Kidney epithelial cell (primary cell): ENCODE results near the gene ZDHHC4. TPM values are rescaled to one million over a fixed set of nuclear protein-coding genes. Genes with fewer than 3 reads are reported as not detected.
"Not testable (repeated sequence)": the region's sequence is repeated elsewhere in the genome, so short reads cannot be mapped to it uniquely, and the experiment has no call there.

ENCODE experiments used
- DNase-seq: peaks from one replicate; pipeline ENCODE4 v3.0.0-alpha.2; 2010; ENCODE audit warnings: low read depth
- H3K27me3 ChIP-seq: 2 replicates; pipeline ENCODE4 v1.6.0; 2011; ENCODE audit warnings: low read length; ENCODE audit not compliant: control insufficient read depth, insufficient read depth
- H3K36me3 ChIP-seq: 2 replicates; pipeline ENCODE4 v1.5.1; 2011; ENCODE audit warnings: low read length; ENCODE audit not compliant: control insufficient read depth, insufficient read depth
- H3K4me3 ChIP-seq: 2 replicates; pipeline ENCODE4 v1.5.1; 2011; ENCODE audit warnings: low read depth, mild to moderate bottlenecking, control low read depth, low read length
- total RNA-seq: library from RNA; depleted of rRNA; stranded (reverse); fragments of >200 nt; gene quantifications from 2 replicates; pipeline ENCODE4 v1.2.3, GENCODE V29; 2015
- TF ChIP-seq, protein P1 (sequence below): IDR thresholded peaks from 2 replicates; pipeline ENCODE4 v1.5.1; 2011; ENCODE audit warnings: mild to moderate bottlenecking, moderate library complexity, low read length, control low read depth, inconsistent platforms; ENCODE audit not compliant: insufficient read depth, poor library complexity, severe bottlenecking

The ZDHHC4 gene
- total RNA-seq, 1 donor from 2014 or later, result 53.5 TPM

DNA sequence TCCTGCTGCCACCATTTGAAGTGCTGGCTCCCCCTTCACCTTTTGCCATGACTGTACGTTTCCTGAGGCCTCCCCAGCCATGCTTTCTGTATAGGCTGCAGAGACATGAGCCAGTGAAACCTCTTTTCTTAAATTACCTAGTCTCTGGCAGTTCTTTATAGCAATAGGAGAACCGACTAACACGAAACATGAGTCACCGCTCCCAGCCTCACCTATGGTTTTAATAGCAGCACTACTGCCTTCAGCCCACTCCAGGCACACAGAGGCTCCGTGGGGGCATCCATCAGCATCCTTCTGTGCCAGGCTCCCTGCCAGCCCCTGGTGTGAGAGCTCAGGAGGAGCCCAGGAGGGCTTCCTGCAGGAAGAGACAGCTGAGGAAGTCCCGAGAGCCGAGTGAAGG lies 54.4 kb downstream of the ZDHHC4 start:
- DNase-seq, result no peak
- H3K27me3 ChIP-seq, result no peaks in the 10 kb centered on the region
- TF ChIP-seq, protein P1, sequence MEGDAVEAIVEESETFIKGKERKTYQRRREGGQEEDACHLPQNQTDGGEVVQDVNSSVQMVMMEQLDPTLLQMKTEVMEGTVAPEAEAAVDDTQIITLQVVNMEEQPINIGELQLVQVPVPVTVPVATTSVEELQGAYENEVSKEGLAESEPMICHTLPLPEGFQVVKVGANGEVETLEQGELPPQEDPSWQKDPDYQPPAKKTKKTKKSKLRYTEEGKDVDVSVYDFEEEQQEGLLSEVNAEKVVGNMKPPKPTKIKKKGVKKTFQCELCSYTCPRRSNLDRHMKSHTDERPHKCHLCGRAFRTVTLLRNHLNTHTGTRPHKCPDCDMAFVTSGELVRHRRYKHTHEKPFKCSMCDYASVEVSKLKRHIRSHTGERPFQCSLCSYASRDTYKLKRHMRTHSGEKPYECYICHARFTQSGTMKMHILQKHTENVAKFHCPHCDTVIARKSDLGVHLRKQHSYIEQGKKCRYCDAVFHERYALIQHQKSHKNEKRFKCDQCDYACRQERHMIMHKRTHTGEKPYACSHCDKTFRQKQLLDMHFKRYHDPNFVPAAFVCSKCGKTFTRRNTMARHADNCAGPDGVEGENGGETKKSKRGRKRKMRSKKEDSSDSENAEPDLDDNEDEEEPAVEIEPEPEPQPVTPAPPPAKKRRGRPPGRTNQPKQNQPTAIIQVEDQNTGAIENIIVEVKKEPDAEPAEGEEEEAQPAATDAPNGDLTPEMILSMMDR, result no peak
- H3K4me3 ChIP-seq, result no peak overlapping the region
- no peaks in the 10 kb centered on the region for H3K36me3 ChIP-seq

DNA sequence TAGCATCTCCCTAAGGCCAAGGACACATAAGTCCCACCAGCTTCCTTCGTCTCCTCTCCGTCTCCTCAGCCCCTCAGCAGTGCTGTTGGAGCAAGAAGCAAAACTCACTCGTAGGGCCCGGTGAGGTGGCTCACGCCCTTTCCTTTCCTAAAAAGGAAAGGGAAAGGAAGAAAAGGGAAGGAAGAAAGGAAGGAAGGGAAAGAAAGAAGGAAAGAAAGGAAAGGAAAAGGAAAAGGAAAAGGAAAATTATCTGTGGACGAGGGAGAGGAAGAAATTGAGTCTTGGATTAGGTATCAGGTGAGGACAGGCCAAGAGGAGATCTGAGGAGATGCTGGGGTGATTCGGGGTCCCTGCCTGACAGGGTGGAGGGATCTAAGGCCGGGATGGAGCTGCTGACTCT lies 56.8 kb downstream of the ZDHHC4 start:
- TF ChIP-seq, protein P1, result no peak

DNA sequence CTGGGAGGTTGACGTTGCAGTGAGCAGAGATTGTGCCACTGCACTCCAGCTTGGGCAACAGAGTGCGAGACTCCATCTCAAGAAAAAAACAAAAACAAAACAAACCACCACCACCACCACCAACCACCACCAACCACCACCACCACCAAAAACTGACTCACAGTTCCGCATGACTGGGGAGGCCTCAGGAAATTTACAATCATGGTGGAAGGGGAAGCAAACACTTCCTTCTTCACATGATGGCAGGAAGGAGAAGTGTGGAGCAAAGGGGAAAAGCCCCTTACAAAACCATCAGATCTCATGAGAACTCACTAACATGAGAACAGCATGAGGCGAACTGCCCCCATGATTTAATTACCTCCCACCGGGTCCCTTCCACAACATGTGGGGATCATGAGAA lies 57.7 kb downstream of the ZDHHC4 start:
- not testable (repeated sequence) for DNase-seq, H3K36me3 ChIP-seq, H3K4me3 ChIP-seq, H3K27me3 ChIP-seq

More for the DNA sequence above, 56.8 kb downstream of the ZDHHC4 start:
- no peaks in the 10 kb centered on the region for H3K27me3 ChIP-seq
- DNase-seq, result no peak
- no peaks in the 10 kb centered on the region for H3K36me3 ChIP-seq
- no peak overlapping the region for H3K4me3 ChIP-seq

DNA sequence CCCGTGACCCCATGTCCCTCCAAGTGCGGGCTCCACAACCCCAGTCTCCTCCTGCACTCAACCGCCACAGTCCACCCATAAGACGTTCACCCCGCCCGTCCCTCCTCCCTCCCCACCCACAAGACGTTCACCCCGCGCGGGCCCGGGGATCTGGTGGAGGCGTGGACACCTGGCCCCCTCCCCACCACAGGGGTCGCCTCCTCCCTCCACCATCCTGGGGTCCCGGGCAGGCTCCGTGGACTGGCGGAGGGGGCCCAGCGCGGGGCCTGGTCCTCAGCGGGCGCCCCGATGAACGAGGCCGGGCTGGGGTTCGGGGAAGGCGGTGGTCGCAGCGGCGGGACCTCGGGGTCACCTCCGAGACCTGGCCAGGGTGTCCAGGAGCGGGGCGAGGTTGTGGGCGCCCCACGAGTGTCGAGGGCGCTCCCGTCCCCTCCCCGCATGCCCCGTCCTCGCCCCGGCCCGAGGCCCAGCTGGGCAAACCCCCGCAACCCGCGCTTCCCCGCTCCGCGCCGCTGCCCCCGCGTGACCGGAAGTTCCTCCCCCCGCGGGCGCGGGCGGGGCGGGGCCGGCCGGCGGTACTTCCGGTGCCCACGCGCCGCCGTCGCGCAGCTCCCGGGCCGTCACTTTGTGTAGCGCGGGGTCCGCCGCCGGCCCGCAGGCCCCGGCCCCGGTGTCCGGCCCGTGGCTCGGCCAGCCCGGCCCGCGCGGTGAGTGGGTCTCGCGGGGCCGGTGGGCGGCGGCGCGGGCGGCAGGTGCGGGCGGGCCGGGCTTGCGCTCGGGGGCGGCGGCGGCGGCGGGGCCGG lies 59.7 kb downstream of the ZDHHC4 start, which contains the start of gene ZNF316:
TSS of gene ZNF316 (plus strand) at position 578 of the 803 bp plus-strand sequence. CDS start 5,092 bp downstream, outside the sequence.
- no peak for DNase-seq
- TF ChIP-seq, protein P1, result no peak
- no peaks in the 10 kb centered on the region for H3K36me3 ChIP-seq
- H3K4me3 ChIP-seq, result peak within 1 kb of the TSS; percentile 87
- no peaks in the 10 kb centered on the region for H3K27me3 ChIP-seq

DNA sequence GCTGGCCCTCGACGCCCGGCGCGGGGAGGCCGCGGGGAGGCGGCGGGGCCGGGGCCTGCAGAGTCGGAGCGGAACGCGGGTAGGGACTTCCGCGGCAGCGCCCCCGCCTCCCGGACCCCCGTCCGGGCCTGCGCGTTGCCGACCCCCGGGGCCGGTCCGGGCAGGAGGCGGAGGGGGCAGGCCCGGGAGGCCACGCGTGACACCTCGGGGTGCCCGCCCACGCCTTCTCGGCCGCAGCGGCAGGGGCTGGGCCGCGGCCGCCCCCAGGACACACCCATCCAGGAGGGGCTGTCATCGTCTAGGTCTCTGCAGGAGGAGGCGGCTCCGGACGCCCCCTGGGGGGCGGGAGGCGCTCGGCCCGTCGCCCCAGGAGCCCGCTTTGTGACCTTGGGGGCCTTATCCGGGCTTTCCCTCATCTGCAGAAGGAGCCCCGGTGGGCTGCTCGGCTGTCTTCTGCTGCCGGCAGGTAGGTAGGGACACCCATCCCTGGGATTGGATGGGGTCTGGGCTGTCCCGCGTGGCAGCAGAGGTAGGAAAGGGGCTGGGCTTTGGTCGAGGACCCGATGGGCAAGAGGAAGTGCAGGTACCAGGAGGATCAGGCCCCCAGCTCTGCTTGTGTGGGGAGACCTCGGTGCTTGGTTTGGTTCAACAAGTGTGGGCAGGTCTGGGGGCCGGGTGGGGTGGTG lies 60.4 kb downstream of the ZDHHC4 start:
- Histone ChIP-seq H3K4me3 (peak overlapping the region; percentile 87), H3K36me3 (no peaks in the 10 kb centered on the region), H3K27me3 (no peaks in the 10 kb centered on the region)
- TF ChIP-seq, protein P1, result peak; percentile 19
- no peak for DNase-seq

Other genes starting within 250 kb of the ZDHHC4 start
- 23.4 and 24.2 TPM in 2 replicates for gene FAM220A, start 228.5 kb upstream of the ZDHHC4 start, total RNA-seq
- gene RAC1, start 202.9 kb upstream of the ZDHHC4 start, total RNA-seq, result 214 and 250 TPM in 2 replicates
- 13.6 and 18.1 TPM in 2 replicates for gene DAGLB, start 129.5 kb upstream of the ZDHHC4 start, total RNA-seq
- 92.3 and 110 TPM in 2 replicates for gene KDELR2, start 93.3 kb upstream of the ZDHHC4 start, total RNA-seq
- gene GRID2IP, start 26.0 kb upstream of the ZDHHC4 start, total RNA-seq, result 0.13 TPM in 1 of 2 replicates, not detected in the other
- gene INTS15, start 12.6 kb downstream of the ZDHHC4 start, total RNA-seq, result 36.0 and 44.2 TPM in 2 replicates
- 25.7 and 36.3 TPM in 2 replicates for gene ZNF853, start 38.2 kb downstream of the ZDHHC4 start, total RNA-seq
- 24.9 and 26.2 TPM in 2 replicates for gene ZNF316, start 59.9 kb downstream of the ZDHHC4 start, total RNA-seq
- 16.1 and 18.5 TPM in 2 replicates for gene ZNF12, start 129.5 kb downstream of the ZDHHC4 start, total RNA-seq
- gene RSPH10B2, start 176.6 kb downstream of the ZDHHC4 start, total RNA-seq, result 0.96 TPM in 1 of 2 replicates, not detected in the other
- gene CCZ1B, start 248.8 kb downstream of the ZDHHC4 start, total RNA-seq, result 29.2 TPM in 2 replicates